GM13977 (cell line): ENCODE data around the gene PPP4R3A.

Experiments
- DNase-seq: peaks from one replicate; pipeline ENCODE4 v3.0.0; 2012; ENCODE audit warnings: low spot score
- in situ Hi-C: fragments of 300-500 bp; cut with MboI; formaldehyde crosslinking; loops from one replicate; pipeline ENCODE4 v1.12.0; 2022; ENCODE audit warnings: low sequenced_read_pairs, low pct_unique_long_range_greater_than_20kb, mixed read lengths, inconsistent platforms; ENCODE audit not compliant: unreplicated experiment
- TF ChIP-seq, protein P1 (sequence below): IDR thresholded peaks from 2 replicates; pipeline ENCODE4 v1.5.1; 2012; ENCODE audit warnings: mild to moderate bottlenecking, control low read depth; ENCODE audit not compliant: insufficient read depth; ENCODE audit errors: extremely low read depth, missing control alignments

The PPP4R3A gene

DNA sequence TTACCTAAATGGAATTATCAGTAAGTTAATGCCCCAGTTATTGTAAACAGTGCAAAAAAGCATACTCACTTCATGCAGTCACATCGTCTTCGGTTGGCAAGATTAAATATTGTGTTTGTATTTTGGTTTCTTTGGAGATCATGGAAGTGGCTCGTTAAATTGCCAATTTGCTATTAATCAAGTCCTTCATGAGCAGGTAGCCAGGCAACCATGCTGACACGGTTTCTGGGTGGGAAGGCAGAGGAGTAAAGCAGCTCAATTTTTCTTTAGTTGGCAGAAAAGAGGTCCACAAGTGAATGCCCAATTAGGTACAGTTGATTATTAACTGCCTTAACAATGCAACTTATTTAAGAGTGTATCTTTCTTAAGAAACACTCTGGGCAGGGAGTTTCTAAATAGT lies 43.9 kb downstream of the PPP4R3A start:
- no peak for DNase-seq
- in situ Hi-C loops = no loop called here
- TF ChIP-seq, protein P1, sequence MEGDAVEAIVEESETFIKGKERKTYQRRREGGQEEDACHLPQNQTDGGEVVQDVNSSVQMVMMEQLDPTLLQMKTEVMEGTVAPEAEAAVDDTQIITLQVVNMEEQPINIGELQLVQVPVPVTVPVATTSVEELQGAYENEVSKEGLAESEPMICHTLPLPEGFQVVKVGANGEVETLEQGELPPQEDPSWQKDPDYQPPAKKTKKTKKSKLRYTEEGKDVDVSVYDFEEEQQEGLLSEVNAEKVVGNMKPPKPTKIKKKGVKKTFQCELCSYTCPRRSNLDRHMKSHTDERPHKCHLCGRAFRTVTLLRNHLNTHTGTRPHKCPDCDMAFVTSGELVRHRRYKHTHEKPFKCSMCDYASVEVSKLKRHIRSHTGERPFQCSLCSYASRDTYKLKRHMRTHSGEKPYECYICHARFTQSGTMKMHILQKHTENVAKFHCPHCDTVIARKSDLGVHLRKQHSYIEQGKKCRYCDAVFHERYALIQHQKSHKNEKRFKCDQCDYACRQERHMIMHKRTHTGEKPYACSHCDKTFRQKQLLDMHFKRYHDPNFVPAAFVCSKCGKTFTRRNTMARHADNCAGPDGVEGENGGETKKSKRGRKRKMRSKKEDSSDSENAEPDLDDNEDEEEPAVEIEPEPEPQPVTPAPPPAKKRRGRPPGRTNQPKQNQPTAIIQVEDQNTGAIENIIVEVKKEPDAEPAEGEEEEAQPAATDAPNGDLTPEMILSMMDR = no peak

DNA sequence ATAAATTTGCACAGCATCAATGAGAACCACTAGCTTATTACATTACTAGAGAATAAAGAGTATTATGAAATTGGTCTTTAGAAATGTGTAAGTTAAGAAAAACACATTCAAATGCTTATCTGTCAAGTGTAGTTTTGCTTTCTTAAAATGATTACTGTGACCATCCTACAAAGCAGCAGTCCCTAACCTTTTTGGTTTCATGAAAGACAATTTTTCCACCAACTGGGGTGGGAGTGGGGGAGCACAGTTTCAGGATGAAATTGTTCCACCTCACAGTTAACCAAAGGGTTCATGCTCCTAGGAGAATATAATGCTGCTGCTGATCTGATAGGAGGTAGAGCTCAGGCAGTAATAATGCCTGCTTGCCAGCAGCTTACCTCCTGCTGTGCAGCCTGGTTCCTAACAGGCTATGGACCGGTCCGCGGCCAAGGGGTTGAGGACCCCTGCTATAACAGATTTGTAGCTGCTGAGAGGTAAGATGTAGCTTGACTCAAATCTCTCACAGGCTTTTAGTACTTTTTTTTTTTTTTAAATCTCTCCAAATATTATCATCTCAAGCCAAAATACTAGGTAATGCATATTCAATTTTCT lies 45.4 kb downstream of the PPP4R3A start:
- in situ Hi-C loops = no loop called here
- DNase-seq = no peak
- TF ChIP-seq, protein P1 = no peak

DNA sequence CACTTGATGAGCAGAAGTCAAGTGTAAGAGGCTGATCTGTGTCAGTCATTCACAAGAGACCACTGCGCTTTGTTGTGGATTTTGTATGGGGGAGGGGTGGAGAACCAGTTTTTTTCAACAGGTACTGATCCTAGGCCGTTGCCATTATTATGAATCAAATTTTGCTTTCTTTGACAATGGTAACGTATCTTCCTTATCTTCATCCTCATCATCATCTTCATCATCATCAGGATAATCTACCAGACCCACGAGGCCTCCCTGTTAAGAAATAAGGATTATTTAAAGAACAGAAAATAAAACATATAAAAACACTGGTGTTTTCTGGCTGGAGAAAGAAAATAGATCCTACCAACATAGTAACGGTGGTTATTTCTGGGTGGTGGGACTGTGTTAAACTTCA lies 51.5 kb downstream of the PPP4R3A start:
- no peak for DNase-seq
- TF ChIP-seq, protein P1 = no peak
- in situ Hi-C loops = no loop called here

DNA sequence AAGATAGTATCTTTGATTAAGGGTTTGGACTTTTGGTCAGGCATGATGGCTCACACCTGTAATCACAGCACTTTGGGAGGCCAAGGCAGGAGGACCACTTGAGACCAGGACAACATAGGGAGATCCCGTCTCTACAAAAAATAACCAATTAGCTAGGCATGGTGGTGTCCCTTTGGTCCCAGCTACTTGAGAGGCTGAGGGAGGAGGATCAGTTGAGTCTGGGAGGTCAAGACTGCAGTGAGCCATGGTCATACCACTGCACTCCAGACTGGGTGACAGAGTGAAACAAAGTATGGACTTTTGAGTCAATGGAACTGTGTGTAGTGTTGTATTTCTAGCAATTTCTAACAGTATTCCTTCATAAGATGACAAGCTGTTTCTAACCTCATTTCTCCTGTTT lies 53.8 kb downstream of the PPP4R3A start:
- in situ Hi-C loops = no loop called here
- DNase-seq = no peak
- TF ChIP-seq, protein P1 = no peak

DNA sequence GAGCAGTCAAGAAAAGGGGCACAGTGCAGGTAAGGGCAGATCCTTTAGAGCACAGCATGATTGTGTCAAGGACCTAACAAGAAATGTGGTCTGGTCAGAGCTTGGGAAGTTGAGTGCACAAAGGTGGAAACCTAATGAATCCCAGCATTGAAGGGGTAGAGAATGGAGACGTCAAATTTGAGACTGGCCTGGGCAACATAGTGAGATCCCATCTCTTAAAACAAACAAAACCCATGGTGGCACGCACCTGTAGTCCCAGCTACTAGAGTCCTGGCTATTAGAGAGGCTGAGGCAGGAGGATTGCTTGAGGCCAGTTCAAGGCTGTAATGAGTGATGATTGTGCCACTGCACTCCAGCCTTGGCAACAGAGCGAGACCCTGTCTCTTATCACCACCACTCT lies 55.5 kb downstream of the PPP4R3A start:
- TF ChIP-seq, protein P1 = no peak
- DNase-seq = no peak
- in situ Hi-C loops = no loop called here

DNA sequence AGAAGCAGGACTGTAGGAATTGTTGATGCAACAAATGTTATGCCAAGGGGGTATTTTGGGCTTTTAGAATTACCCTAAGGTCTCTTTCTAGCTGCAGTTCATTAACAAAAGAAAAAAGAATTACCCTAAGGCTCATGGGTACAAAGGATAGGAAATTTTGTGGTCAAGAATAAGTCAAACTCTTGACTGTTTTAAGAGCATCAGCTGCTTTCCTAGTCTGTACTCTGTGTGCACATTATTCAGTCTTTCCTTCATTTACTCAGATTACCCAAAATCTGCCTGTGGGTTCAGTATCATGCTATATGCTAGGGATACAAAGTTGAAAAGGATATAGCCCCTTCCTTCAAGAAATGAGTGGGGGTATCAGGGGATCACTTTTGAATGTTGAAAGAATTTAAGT lies 56.0 kb downstream of the PPP4R3A start:
- no peak for DNase-seq
- in situ Hi-C loops = no loop called here
- TF ChIP-seq, protein P1 = no peak

DNA sequence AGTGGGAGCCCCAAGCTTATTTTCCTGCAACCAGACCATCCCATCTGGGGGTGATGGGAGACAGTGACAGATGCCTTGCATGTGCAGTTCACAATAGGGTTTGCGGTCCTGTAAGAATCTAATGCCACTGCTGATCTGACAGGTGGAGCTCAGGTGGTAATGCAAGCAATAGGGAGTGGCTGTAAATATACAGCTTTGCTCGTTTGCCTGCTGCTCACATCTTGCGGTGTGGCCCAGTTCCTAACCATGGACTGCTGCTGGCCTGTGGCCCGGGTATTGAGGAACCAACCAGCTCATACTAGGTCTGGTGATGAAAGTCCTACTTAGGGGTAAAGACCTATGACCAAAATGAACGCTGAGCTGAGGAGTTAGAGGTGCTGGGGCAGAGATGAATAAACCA lies 56.4 kb downstream of the PPP4R3A start:
- TF ChIP-seq, protein P1 = no peak
- no peak for DNase-seq
- in situ Hi-C loops = no loop called here
